HG02938 (cell line): ENCODE measurements around the gene ARSH.
"Not testable (repeated sequence)": the region's sequence is repeated elsewhere in the genome, so short reads cannot be mapped to it uniquely, and the experiment has no call there.

Experiments
- ATAC-seq: cut with Tn5 transposase; IDR thresholded peaks from one replicate; pipeline ENCODE4 v1.9.1; 2021; ENCODE audit warnings: mild to moderate bottlenecking, moderate library complexity; ENCODE audit not compliant: unreplicated experiment

The ARSH gene

GRCh38 chrX:3029129-3029528 is 22.8 kb downstream of the ARSH start:
- ATAC-seq: no peak

GRCh38 chrX:3037218-3037617 is 30.9 kb downstream of the ARSH start:
- no peak for ATAC-seq

- no peak for ATAC-seq
Measured at GRCh38 chrX:3044196-3044595, 37.9 kb downstream of the ARSH start.

- no peak for ATAC-seq
Measured at GRCh38 chrX:3044671-3045070, 38.3 kb downstream of the ARSH start.

- ATAC-seq: no peak
Measured at GRCh38 chrX:3046253-3047240, 40.2 kb downstream of the ARSH start.

GRCh38 chrX:3050523-3051175 is 44.3 kb downstream of the ARSH start:
- ATAC-seq: not testable (repeated sequence)

GRCh38 chrX:3052860-3053259 is 46.5 kb downstream of the ARSH start:
- ATAC-seq: no peak

GRCh38 chrX:3066555-3066954 is 60.2 kb downstream of the ARSH start:
- no peak for ATAC-seq

GRCh38 chrX:3075959-3076358 is 69.6 kb downstream of the ARSH start:
- no peak for ATAC-seq

GRCh38 chrX:3076416-3076991 is 70.2 kb downstream of the ARSH start:
- no peak for ATAC-seq
